Right lobe of liver (tissue), 6 donors: ENCODE measurements around the gene B4GAT1. TPM values are rescaled to one million over a fixed set of nuclear protein-coding genes. Genes with fewer than 3 reads are reported as not detected.

Experiments used
- ATAC-seq, 4 donors: fragments of 200-7000 bp; cut with Tn5 transposase; one replicate each; pipeline ENCODE4 v1.9.1; 2020; ENCODE audit warnings: mild to moderate bottlenecking in 4 of 4, moderate library complexity in 4 of 4
- DNase-seq, 3 donors: peaks; one replicate each; pipeline ENCODE4 v3.0.0-alpha.2; 2020
- H3K27ac ChIP-seq, 3 donors: fragments of 200-600 bp; one replicate each; pipeline ENCODE4 v1.8.0; 2022
- H3K27me3 ChIP-seq, 2 donors: fragments of 200-600 bp; one replicate each; pipeline ENCODE4 v1.8.0; 2022
- H3K36me3 ChIP-seq, 4 donors: fragments of 200-600 bp; sonication (generic) in 1 of 4; one replicate each; pipeline versions ENCODE4 v1.5.1 to v1.8.0; 2017 to 2022; ENCODE audit warnings: control low read depth in 1 of 4
- H3K4me1 ChIP-seq, 4 donors: fragments of 200-600 bp; sonication (generic) in 1 of 4; one replicate each; pipeline versions ENCODE4 v1.5.1 to v1.8.0; 2017 to 2022; ENCODE audit warnings: control low read depth in 1 of 4
- H3K4me3 ChIP-seq, 3 donors: fragments of 200-600 bp; one replicate each; pipeline ENCODE4 v1.8.0; 2022
- H3K9me3 ChIP-seq, 4 donors: fragments of 200-600 bp; sonication (generic) in 1 of 4; one replicate each; pipeline versions ENCODE4 v1.5.1 to v1.8.0; 2017 to 2022; ENCODE audit warnings: control low read depth in 1 of 4
- POLR2A ChIP-seq: fragments of 450-650 bp; IDR thresholded peaks from one replicate; pipeline ENCODE4 v1.6.1; 2017; ENCODE audit warnings: antibody characterized with exemption, mild to moderate bottlenecking
- WGBS: methylation state at CpG from one replicate; pipeline ENCODE4 v1.1.6; 2018; ENCODE audit warnings: low coverage, low lambda C conversion rate; ENCODE audit not compliant: insufficient coverage; ENCODE audit errors: missing lambda C conversion rate; 5-methylcytosine and 5-hydroxymethylcytosine counted together
- intact Hi-C, 2 donors: fragments of 100-400 bp; cut with DNase I; formaldehyde crosslinking; loops; one replicate each; pipeline versions ENCODE4 v1.11.2 to v1.14.1; 2022
- total RNA-seq, 6 experiments: library from RNA; depleted of rRNA in 2 of 6; stranded (reverse); fragments of >200 nt in 2 of 6; fragmentation: NEBNext Ultra II Directional in 3 of 6; extraction: Animal tissue kit (Norgen Biotek cat#: 25700) in 3 of 6; gene quantifications; one replicate each; pipeline versions ENCODE4 v1.1.0 to v1.2.4, GENCODE V29; 2016 to 2023
- TF ChIP-seq, protein P1 (sequence below), 4 donors: fragments of 200-600 bp in 3 of 4; fragments of 450-650 bp in 1 of 4; IDR thresholded peaks; one replicate each; pipeline versions ENCODE4 v1.5.1 to v1.8.0; 2016 to 2022; ENCODE audit warnings: antibody characterized with exemption in 4 of 4, mild to moderate bottlenecking in 2 of 4
- donor health status: DM: no; HTN: yes; CAD: no.
- donor health status: DM: no; HTN: no; CAD: no.
- donor health status: DM: no; HTN: no; CAD: no.
- donor health status: DM: no; HTN: yes; CAD: no.
- donor health status: DM: no; HTN: yes; CAD: no.

The B4GAT1 gene
- total RNA-seq, 6 experiments from 2014 or later: 6.3 to 25.4 (median 15.6) TPM

DNA sequence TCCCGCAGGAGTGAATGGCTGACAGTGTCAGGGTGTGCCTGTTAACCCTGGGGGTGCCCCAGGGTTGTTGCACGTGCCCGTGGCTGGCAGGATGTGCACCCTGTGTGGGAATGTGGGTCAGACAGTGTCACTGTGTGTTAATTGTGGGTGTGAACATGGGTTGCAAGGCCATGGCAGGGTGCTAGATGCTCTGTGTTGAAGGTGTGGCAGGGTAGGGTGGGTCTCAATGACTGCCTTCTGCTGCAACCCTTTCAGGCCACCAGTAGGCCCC is 19.5 kb downstream of the B4GAT1 start:
- H3K27ac ChIP-seq: no peak overlapping the region
- WGBS: 17% methylated on average over 1 of the region's 3 CpGs
- H3K4me1 ChIP-seq: peaks cover 0 to 8% (median 0%) of the 10 kb centered on the region in 4 donors
- H3K4me3 ChIP-seq: no peak overlapping the region
- intact Hi-C loops: no loop called here
- ATAC-seq (peak in 2 of 4 donors; percentile 5 to 21), DNase-seq (no peak)
- no peaks in the 10 kb centered on the region for H3K36me3 ChIP-seq
- no peaks in the 10 kb centered on the region for H3K9me3 ChIP-seq
- no peaks in the 10 kb centered on the region for H3K27me3 ChIP-seq
- no peak for TF ChIP-seq POLR2A
- TF ChIP-seq, protein P1, sequence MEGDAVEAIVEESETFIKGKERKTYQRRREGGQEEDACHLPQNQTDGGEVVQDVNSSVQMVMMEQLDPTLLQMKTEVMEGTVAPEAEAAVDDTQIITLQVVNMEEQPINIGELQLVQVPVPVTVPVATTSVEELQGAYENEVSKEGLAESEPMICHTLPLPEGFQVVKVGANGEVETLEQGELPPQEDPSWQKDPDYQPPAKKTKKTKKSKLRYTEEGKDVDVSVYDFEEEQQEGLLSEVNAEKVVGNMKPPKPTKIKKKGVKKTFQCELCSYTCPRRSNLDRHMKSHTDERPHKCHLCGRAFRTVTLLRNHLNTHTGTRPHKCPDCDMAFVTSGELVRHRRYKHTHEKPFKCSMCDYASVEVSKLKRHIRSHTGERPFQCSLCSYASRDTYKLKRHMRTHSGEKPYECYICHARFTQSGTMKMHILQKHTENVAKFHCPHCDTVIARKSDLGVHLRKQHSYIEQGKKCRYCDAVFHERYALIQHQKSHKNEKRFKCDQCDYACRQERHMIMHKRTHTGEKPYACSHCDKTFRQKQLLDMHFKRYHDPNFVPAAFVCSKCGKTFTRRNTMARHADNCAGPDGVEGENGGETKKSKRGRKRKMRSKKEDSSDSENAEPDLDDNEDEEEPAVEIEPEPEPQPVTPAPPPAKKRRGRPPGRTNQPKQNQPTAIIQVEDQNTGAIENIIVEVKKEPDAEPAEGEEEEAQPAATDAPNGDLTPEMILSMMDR (IDR thresholded peaks at IDR 0.05): no peak

DNA sequence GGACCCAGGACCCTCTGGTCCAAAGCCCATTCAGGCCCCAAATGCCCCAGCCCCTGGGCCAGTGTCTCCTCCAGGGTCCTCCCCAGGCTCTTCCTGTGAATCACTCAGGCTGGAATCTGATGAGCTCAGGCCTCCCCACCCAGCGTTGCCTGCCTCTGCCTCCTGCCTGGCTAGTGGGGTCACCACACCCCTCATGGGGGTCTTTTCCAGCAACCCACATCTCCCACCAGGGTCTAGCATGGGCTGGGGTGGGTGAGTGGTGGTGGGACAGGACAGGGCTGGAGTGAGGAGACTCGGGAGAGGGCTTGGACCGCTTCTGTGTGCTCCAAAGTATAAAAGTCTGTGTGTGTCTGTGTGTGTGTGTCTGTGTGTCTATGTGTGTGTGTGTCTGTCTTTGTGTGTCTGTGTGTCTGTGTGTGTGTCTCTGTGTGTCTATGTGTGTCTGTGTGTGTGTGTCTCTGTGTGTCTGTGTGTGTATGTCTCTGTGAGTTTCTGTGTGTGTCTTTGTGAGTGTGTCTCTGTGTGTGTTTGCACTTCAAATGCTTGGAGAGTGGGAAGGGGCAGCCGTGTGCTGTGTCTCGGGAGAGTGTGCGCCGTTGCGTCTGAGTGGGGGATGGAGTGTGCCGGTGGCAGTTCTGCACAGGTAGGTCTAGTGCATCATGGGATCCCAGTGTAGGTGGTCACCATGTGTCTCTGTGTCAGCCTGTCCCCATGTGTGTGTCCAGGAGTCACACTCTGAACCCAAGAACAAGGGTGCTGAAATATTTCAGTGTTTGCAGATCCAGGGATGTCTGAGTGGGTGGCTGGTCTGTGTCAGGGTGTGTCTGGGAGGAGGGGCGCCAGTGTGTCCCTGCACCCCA is 20.0 kb downstream of the B4GAT1 start:
- Histone ChIP-seq H3K9me3 (no peaks in the 10 kb centered on the region), H3K4me3 (no peak overlapping the region), H3K27me3 (no peaks in the 10 kb centered on the region), H3K36me3 (no peaks in the 10 kb centered on the region), H3K27ac (no peak overlapping the region), H3K4me1 (peaks cover 0 to 8% (median 0%) of the 10 kb centered on the region in 4 donors)
- 75% methylated on average over 9 of the region's 10 CpGs for WGBS
- intact Hi-C loops: no loop called here
- ATAC-seq: no peak
- TF ChIP-seq, protein P1 (IDR thresholded peaks at IDR 0.05): no peak
- TF ChIP-seq POLR2A: no peak
- DNase-seq: no peak

DNA sequence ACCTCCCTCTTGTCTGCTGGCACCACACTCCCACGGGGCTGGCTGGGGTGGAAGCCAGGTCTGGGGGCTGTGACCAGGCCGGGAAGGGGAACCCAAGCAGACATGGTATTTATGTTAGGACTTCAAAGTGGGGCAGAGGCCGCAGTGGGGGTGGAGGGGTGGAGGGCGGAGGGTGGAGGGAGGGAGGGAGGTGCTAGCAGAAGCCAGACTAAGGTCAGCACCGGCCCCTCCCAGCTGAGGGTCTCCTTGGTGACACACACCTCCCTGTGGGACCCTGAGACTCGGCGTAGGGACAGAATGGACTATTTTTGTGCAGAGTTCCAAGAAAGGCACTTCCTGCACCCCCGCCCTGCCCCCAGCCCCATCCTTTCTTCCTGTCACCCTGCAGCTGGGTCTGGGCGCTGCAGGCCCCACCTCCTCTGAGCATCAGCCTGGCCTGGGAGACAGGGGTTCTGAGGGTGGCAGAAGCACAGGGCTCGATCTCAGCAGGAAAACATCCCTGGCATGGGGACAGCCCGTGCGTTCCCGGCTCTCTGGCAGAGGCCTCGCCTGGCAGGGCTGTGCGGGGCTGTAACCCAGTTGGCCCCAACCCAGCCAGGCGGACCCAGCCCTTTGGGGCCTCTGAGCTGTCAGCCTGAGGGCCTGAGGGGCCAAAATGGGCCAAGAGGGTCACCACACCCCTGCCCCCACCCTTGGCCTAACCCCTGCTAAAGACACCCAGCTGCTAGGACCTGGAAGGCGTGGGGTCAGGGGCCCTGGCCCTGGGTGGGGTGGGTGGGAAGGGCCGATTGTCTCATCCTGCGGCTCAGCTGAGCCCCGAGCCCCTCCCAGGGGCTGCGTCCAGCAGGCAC is 20.9 kb downstream of the B4GAT1 start:
- DNase-seq (no peak), ATAC-seq (peak in 1 of 4 donors; percentile 3)
- no peak for TF ChIP-seq POLR2A
- TF ChIP-seq, protein P1 (IDR thresholded peaks at IDR 0.05): no peak
- H3K4me1 ChIP-seq: peaks cover 0 to 8% (median 0%) of the 10 kb centered on the region in 4 donors
- no peak overlapping the region for H3K4me3 ChIP-seq
- 39% methylated on average over 6 of the region's 21 CpGs for WGBS
- no peaks in the 10 kb centered on the region for H3K9me3 ChIP-seq
- intact Hi-C loops: no loop called here
- no peaks in the 10 kb centered on the region for H3K36me3 ChIP-seq
- H3K27ac ChIP-seq: no peak overlapping the region
- no peaks in the 10 kb centered on the region for H3K27me3 ChIP-seq

DNA sequence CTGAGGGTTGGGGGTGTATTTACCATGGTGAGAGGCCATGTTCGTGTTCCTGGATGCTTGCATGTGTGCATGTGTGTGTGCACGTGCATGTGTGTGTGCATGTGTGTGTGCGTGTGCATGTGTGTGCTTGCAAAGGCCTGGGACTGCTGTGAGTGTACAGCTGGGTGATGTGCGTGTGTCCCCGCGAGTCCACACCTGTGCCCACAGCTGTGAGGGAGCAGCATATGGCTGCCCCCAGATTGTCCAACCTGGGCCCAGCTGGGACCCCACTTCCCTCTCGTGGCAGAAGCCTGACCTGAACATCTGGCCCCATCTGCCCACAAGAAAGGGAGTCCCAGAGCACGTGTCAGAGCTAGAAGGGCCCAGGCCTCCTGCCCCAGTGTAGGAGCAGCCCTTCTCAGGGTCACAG is 22.2 kb downstream of the B4GAT1 start:
- Histone ChIP-seq H3K9me3 (no peaks in the 10 kb centered on the region), H3K27me3 (no peaks in the 10 kb centered on the region), H3K4me3 (no peak overlapping the region), H3K36me3 (no peaks in the 10 kb centered on the region), H3K4me1 (peaks cover 0 to 8% (median 0%) of the 10 kb centered on the region in 4 donors), H3K27ac (no peak overlapping the region)
- WGBS: 53% methylated on average over 2 of the region's 8 CpGs
- DNase-seq (no peak), ATAC-seq (no peak)
- intact Hi-C loops: no loop called here
- TF ChIP-seq, protein P1 (IDR thresholded peaks at IDR 0.05): no peak
- TF ChIP-seq POLR2A: no peak
